ENCODE data around the gene RAB20. TPM values are rescaled to one million over a fixed set of nuclear protein-coding genes. Genes with fewer than 3 reads are reported as not detected.

RAB20 gene
- total and polyA plus RNA-seq, 9 of the 15 experiments (the other 6 are each of a cell fraction or from before 2014, with no cell fraction given): 0.62 to 9.2 (median 5.4) TPM

DNA sequence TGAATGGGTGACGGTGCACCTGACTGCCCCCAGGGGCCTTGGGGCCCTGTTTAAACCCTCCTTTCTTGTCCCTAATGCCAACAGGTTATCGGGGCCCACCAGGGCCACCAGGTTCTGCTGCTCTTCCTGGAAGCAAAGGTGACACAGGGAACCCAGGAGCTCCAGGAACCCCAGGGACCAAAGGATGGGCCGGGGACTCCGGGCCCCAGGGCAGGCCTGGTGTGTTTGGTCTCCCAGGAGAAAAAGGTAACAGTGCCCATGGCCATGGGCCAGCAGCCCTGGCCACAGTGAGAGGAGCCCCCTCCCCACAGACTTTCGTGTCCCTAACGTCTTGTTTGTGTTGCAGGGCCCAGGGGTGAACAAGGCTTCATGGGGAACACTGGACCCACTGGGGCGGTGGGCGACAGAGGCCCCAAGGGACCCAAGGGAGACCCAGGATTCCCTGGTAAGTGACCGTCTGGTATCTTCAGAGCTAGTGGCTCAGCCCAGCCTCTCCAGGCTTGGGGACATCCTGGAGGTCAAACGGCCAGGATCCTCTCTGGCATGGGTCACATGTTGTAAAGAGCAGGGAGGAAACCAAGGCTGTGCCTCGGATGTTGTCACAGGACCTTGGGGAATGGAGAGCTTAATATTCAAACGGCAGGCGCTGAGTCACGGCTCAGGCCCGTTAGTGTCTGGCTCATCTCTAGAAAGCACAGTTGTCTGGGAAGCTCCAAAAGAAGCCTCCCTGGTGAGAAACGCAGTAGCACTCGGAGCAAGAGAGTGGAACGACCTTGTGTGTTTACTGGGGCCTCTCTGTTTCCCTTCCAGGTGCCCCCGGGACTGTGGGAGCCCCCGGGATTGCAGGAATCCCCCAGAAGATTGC is 58.3 kb downstream of the RAB20 start:
- FAIRE-seq (peak; percentile 82), DNase-seq (ENCODE audit: extremely low read depth in 1 of 4, low spot score in 3 of 4) (peak; percentile 25 to 71 (median 40)), ATAC-seq (peak; percentile 58)
- H2AFZ ChIP-seq (ENCODE audit: low read depth, low read length): peak overlapping the region; percentile 97
- H3K27ac ChIP-seq (ENCODE audit: extremely low read depth, low read depth, low read length): peak overlapping the region; percentile 83
- H3K27me3 ChIP-seq (ENCODE audit: control insufficient read depth in 2 of 2, insufficient read depth in 2 of 2, low read length in 2 of 2): no peaks in the 10 kb centered on the region
- CTCF ChIA-PET (ENCODE audit: low intra/inter-chr PET ratio): no interaction called here
- 47% methylated on average over 10 of the region's 20 CpGs for WGBS (ENCODE audit: insufficient coverage, low coverage, missing lambda C conversion rate)
- peak overlapping the region; percentile 18 for H3K4me3 ChIP-seq
- 0 out of 2 replicates have a peak, but pooled peaks cover 1% of the 10 kb centered on the region for H3K9me3 ChIP-seq (replicated peaks; ENCODE audit: control insufficient read depth, insufficient read depth, low read depth, low read length)
- H3K9me1 ChIP-seq (ENCODE audit: control insufficient read depth, insufficient read depth, low read length): peaks cover 3% of the 10 kb centered on the region
- H3K4me2 ChIP-seq (ENCODE audit: insufficient read depth, low read length): peak overlapping the region; percentile 37
- in situ Hi-C loops (cut with MboI): no loop called here
- H4K20me1 ChIP-seq (replicated peaks; ENCODE audit: control insufficient read depth, insufficient read depth, low read length): no peaks in the 10 kb centered on the region
- intact Hi-C loops (cut with micrococcal nuclease): no loop called here
- H3K9ac ChIP-seq (ENCODE audit: insufficient read depth in 1 of 2, low read depth in 2 of 2, low read length in 2 of 2): peak overlapping the region; percentile 72 to 85
- POLR2A ChIA-PET: interaction anchor here (0.8 kb wide), 1 partner anchor 12 kb away, joined by 3 read pairs; no protein-coding TSS in a partner anchor
- H3K79me2 ChIP-seq (ENCODE audit: control insufficient read depth, insufficient read depth, low read length): no peaks in the 10 kb centered on the region; the same call in 2 of the 3 replicates
- no TSS peak for BruUV-seq (replicated peaks)
- H3K4me1 ChIP-seq (replicated peaks in 1 of 2; ENCODE audit: control insufficient read depth in 2 of 2, insufficient read depth in 2 of 2, low read length in 2 of 2): peaks cover 44 to 54% of the 10 kb centered on the region in 2 experiments
- no peaks in the 10 kb centered on the region for H3K36me3 ChIP-seq (ENCODE audit: control insufficient read depth, insufficient read depth, low read length)
- TF ChIP-seq ZNF589 (CRISPR knock-in tag; IDR thresholded peaks at IDR 0.05; ENCODE audit: low read depth) (0 out of 2 replicates have a peak, but pooled peaks have one; percentile 35), ZNF76 (CRISPR knock-in tag; IDR thresholded peaks at IDR 0.05; ENCODE audit: borderline replicate concordance) (0 out of 2 replicates have a peak, but pooled peaks have one; percentile 36), EP400 (IDR thresholded peaks at IDR 0.05) (0 out of 2 replicates have a peak, but pooled peaks have one; percentile 21), JUN (IDR thresholded peaks at IDR 0.05; ENCODE audit: borderline replicate concordance, low read depth, low read length) (peak; percentile 23; the same call in 1 of the 2 replicates), JUN (CRISPR knock-in tag; IDR thresholded peaks at IDR 0.05; ENCODE audit: borderline replicate concordance) (no peak), ZNF316 (IDR thresholded peaks at IDR 0.05) (peak; percentile 47), ERF (CRISPR knock-in tag; IDR thresholded peaks at IDR 0.05) (no peak), POU5F1 (IDR thresholded peaks at IDR 0.05; ENCODE audit: borderline replicate concordance, low read depth, low read length, partially characterized antibody) (no peak), DNMT1 (IDR thresholded peaks at IDR 0.05) (no peak), MAFG (tag; conservative IDR thresholded peaks at IDR 0.05) (peak; percentile 51), MAFF (IDR thresholded peaks at IDR 0.05; ENCODE audit: low read length) (peak; percentile 49; the same call in 1 of the 2 replicates), POLR2A (conservative IDR thresholded peaks at IDR 0.05) (0 out of 2 replicates have a peak, but pooled peaks have one; percentile 25), MYBL2 (IDR thresholded peaks at IDR 0.05; ENCODE audit: low read depth) (peak; percentile 79), MYBL2 (CRISPR knock-in tag; IDR thresholded peaks at IDR 0.05; ENCODE audit: borderline replicate concordance) (no peak), CEBPG (CRISPR knock-in tag; IDR thresholded peaks at IDR 0.05) (no peak), CEBPG (tag; conservative IDR thresholded peaks at IDR 0.05 in 1 of 2, IDR thresholded peaks at IDR 0.05 in 1 of 2) (no peak), BDP1 (IDR thresholded peaks at IDR 0.05; ENCODE audit: insufficient read depth, insufficient read length) (no peak)
- TF ChIP-seq, protein P1, sequence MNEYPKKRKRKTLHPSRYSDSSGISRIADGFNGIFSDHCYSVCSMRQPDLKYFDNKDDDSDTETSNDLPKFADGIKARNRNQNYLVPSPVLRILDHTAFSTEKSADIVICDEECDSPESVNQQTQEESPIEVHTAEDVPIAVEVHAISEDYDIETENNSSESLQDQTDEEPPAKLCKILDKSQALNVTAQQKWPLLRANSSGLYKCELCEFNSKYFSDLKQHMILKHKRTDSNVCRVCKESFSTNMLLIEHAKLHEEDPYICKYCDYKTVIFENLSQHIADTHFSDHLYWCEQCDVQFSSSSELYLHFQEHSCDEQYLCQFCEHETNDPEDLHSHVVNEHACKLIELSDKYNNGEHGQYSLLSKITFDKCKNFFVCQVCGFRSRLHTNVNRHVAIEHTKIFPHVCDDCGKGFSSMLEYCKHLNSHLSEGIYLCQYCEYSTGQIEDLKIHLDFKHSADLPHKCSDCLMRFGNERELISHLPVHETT (CRISPR knock-in tag; conservative IDR thresholded peaks at IDR 0.05 in 1 of 2, IDR thresholded peaks at IDR 0.05 in 1 of 2): peak in 1 of 2 experiments; percentile 74; a peak in 1 of 4 replicates
